GM20431 (cell line): ENCODE data around the gene ADAMTS1.

Source experiments
- in situ Hi-C: fragments of 300-500 bp; cut with MseI, MboI; formaldehyde crosslinking; loops from one replicate; pipeline ENCODE4 v1.15.0; 2020; ENCODE audit warnings: low sequenced_read_pairs; ENCODE audit not compliant: unreplicated experiment

Gene ADAMTS1

GRCh38 chr21:26795866-26796329 lies 49.3 kb downstream of the ADAMTS1 start:
- in situ Hi-C loops, result no loop called here

GRCh38 chr21:26795412-26795805 lies 49.8 kb downstream of the ADAMTS1 start:
- in situ Hi-C loops, result no loop called here

- in situ Hi-C loops, result no loop called here
These were observed 50.4 kb downstream of the ADAMTS1 start for GRCh38 chr21:26794597-26795411.

GRCh38 chr21:26790296-26790695 lies 54.9 kb downstream of the ADAMTS1 start:
- in situ Hi-C loops, result no loop called here

GRCh38 chr21:26788790-26789189 lies 56.4 kb downstream of the ADAMTS1 start:
- in situ Hi-C loops, result no loop called here
